ENCODE data around the gene TRIM47. TPM values are rescaled to one million over a fixed set of nuclear protein-coding genes. Genes with fewer than 3 reads are reported as not detected.

TRIM47 gene
- total and polyA plus RNA-seq, 2 of the 13 experiments (the other 11 are each of a cell fraction or from before 2014, with no cell fraction given): 33.5 to 82.0 TPM

DNA sequence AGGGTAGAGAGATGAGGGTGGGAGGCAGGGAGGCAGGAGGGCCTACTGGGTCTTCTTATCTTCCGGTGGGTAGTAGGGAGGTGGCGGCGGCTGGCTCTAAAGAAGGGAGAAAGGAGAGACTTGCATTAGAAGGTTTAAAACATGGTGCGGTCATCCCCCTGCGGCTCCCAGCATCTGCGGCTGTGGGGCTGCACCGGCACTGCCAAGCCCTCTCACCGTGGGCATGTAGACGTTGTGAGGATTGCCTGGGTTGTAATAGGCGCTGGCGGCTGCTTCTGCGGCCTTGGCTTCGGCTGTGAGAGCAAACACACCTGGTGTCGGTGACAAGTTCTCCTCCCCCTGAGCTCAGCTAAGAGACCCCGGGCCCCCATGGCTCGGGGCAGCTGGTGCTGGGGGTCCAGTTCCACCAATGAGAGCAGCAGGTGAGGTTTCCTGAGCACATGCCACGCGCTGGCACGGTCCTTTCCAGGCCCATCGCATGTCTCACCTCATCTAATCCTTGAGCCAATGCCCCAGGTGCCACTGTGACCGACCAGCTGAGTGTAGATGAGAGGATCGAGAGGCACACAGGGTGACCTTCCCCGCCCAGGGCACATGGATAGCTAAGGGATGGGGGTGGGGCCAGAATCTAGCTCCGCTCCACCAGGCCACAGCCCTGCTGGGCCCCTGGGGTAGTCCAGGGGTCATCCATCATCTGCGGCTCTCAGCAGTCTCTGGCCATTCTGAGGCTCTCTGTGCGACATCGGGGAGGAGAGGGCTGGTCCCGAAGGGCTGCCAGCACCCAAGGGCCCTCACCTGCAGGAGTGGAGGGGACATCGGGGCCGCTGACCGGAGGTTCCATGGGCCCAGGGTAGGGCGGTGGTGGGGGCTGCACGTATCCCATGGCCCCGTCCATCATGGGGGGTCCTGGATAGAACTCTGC is 31.4 kb downstream of the TRIM47 start (continued):
- TF ChIP-seq, protein P1, sequence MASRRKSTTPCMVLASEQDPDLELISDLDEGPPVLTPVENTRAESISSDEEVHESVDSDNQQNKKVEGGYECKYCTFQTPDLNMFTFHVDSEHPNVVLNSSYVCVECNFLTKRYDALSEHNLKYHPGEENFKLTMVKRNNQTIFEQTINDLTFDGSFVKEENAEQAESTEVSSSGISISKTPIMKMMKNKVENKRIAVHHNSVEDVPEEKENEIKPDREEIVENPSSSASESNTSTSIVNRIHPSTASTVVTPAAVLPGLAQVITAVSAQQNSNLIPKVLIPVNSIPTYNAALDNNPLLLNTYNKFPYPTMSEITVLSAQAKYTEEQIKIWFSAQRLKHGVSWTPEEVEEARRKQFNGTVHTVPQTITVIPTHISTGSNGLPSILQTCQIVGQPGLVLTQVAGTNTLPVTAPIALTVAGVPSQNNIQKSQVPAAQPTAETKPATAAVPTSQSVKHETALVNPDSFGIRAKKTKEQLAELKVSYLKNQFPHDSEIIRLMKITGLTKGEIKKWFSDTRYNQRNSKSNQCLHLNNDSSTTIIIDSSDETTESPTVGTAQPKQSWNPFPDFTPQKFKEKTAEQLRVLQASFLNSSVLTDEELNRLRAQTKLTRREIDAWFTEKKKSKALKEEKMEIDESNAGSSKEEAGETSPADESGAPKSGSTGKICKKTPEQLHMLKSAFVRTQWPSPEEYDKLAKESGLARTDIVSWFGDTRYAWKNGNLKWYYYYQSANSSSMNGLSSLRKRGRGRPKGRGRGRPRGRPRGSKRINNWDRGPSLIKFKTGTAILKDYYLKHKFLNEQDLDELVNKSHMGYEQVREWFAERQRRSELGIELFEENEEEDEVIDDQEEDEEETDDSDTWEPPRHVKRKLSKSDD (CRISPR knock-in tag; IDR thresholded peaks at IDR 0.05; ENCODE audit: low read depth): peak; percentile 85
- TF ChIP-seq ZNF564 (CRISPR knock-in tag; IDR thresholded peaks at IDR 0.05) (no peak; the same call in none of the 2 replicates), HNRNPH1 (optimal IDR thresholded peaks at IDR 0.05; ENCODE audit: low read depth, low read length) (no peak), ZNF761 (CRISPR knock-in tag; conservative IDR thresholded peaks at IDR 0.05) (peak; percentile 89; the same call in 1 of the 2 replicates), ZSCAN25 (CRISPR knock-in tag; IDR thresholded peaks at IDR 0.05) (peak; percentile 98)
- TF ChIP-seq, protein P2, sequence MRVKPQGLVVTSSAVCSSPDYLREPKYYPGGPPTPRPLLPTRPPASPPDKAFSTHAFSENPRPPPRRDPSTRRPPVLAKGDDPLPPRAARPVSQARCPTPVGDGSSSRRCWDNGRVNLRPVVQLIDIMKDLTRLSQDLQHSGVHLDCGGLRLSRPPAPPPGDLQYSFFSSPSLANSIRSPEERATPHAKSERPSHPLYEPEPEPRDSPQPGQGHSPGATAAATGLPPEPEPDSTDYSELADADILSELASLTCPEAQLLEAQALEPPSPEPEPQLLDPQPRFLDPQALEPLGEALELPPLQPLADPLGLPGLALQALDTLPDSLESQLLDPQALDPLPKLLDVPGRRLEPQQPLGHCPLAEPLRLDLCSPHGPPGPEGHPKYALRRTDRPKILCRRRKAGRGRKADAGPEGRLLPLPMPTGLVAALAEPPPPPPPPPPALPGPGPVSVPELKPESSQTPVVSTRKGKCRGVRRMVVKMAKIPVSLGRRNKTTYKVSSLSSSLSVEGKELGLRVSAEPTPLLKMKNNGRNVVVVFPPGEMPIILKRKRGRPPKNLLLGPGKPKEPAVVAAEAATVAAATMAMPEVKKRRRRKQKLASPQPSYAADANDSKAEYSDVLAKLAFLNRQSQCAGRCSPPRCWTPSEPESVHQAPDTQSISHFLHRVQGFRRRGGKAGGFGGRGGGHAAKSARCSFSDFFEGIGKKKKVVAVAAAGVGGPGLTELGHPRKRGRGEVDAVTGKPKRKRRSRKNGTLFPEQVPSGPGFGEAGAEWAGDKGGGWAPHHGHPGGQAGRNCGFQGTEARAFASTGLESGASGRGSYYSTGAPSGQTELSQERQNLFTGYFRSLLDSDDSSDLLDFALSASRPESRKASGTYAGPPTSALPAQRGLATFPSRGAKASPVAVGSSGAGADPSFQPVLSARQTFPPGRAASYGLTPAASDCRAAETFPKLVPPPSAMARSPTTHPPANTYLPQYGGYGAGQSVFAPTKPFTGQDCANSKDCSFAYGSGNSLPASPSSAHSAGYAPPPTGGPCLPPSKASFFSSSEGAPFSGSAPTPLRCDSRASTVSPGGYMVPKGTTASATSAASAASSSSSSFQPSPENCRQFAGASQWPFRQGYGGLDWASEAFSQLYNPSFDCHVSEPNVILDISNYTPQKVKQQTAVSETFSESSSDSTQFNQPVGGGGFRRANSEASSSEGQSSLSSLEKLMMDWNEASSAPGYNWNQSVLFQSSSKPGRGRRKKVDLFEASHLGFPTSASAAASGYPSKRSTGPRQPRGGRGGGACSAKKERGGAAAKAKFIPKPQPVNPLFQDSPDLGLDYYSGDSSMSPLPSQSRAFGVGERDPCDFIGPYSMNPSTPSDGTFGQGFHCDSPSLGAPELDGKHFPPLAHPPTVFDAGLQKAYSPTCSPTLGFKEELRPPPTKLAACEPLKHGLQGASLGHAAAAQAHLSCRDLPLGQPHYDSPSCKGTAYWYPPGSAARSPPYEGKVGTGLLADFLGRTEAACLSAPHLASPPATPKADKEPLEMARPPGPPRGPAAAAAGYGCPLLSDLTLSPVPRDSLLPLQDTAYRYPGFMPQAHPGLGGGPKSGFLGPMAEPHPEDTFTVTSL (CRISPR knock-in tag; IDR thresholded peaks at IDR 0.05; ENCODE audit: borderline replicate concordance): peak; percentile 52; the same call in 1 of the 2 replicates
- TF ChIP-seq, protein P3, sequence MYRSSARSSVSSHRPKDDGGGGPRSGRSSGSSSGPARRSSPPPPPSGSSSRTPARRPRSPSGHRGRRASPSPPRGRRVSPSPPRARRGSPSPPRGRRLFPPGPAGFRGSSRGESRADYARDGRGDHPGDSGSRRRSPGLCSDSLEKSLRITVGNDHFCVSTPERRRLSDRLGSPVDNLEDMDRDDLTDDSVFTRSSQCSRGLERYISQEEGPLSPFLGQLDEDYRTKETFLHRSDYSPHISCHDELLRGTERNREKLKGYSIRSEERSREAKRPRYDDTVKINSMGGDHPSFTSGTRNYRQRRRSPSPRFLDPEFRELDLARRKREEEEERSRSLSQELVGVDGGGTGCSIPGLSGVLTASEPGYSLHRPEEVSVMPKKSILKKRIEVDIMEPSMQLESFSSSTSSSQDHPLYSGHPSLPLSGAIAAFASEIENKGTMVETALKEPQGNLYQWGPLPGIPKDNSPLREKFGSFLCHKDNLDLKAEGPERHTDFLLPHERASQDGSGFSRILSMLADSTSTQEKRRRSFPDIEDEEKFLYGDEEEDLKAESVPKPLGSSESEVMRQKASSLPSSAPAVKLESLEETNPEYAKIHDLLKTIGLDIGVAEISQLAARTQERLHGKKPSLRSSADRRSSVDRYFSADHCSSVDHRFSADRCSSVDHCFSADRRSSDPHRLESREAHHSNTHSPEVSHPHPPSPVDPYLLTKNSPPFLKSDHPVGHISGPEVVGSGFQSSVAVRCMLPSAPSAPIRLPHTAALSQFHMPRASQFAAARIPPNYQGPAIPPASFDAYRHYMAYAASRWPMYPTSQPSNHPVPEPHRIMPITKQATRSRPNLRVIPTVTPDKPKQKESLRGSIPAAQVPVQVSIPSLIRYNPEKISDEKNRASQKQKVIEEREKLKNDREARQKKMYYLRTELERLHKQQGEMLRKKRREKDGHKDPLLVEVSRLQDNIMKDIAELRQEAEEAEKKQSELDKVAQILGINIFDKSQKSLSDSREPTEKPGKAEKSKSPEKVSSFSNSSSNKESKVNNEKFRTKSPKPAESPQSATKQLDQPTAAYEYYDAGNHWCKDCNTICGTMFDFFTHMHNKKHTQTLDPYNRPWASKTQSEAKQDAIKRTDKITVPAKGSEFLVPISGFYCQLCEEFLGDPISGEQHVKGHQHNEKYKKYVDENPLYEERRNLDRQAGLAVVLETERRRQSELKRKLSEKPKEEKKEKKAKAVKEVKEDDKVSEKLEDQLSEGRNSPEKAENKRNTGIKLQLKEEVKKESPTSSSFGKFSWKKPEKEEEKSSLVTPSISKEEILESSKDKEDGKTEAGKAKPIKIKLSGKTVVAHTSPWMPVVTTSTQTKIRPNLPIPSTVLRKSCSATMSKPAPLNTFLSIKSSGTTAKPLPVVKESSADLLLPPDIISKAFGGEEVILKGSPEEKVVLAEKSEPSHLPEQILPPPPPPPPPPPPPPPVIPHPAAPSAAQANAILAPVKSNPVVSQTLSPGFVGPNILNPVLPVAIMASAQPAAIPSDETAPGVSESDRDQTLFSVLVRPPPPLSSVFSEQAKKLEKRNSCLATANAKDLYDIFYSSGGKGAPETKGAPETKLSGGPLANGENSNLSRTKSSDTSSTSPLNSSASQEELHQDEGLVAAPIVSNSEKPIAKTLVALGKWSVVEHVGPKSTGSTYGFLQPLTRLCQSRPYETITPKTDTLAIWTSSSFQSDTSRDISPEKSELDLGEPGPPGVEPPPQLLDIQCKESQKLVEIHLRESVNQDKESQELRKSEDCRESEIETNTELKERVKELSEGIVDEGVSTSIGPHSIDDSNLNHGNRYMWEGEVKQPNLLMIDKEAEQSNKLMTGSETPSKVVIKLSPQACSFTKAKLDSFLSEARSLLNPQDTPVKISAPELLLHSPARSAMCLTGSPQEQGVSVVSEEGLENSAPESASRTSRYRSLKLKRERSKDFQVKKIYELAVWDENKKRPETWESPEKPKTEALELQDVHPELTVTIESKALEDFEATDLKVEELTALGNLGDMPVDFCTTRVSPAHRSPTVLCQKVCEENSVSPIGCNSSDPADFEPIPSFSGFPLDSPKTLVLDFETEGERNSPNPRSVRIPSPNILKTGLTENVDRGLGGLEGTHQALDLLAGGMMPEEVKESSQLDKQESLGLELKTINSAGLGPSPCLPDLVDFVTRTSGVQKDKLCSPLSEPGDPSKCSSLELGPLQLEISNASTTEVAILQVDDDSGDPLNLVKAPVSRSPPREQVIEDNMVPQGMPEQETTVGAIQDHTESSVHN (CRISPR knock-in tag; IDR thresholded peaks at IDR 0.05): no peak; the same call in 1 of the 2 replicates
- TF ChIP-seq, protein P4, sequence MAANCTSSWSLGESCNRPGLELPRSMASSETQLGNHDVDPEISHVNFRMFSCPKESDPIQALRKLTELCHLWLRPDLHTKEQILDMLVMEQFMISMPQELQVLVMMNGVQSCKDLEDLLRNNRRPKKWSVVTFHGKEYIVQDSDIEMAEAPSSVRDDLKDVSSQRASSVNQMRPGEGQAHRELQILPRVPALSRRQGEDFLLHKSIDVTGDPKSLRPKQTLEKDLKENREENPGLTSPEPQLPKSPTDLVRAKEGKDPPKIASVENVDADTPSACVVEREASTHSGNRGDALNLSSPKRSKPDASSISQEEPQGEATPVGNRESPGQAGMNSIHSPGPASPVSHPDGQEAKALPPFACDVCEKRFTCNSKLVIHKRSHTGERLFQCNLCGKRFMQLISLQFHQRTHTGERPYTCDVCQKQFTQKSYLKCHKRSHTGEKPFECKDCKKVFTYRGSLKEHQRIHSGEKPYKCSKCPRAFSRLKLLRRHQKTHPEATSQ (CRISPR knock-in tag; IDR thresholded peaks at IDR 0.05; ENCODE audit: borderline replicate concordance): peak; percentile 75; the same call in 1 of the 2 replicates

Measured in HepG2 (cell line).